Measurements from ENCODE around the gene DMRTC1.
"Not testable (repeated sequence)": the region's sequence is repeated elsewhere in the genome, so short reads cannot be mapped to it uniquely, and the experiment has no call there.

DMRTC1 gene

GRCh38 chrX:72943819-72944169 is at the start of gene DMRTC1:
TSS of gene DMRTC1 (minus strand) at chrX:72943837. CDS start at chrX:72875694, 68,143 bp downstream.
- not testable (repeated sequence) for DNase-seq

- DNase-seq, result not testable (repeated sequence)
These were observed 37.3 kb upstream of the DMRTC1 start for GRCh38 chrX:72980894-72981469.

- DNase-seq, result not testable (repeated sequence)
These were observed 31.2 kb upstream of the DMRTC1 start for GRCh38 chrX:72974885-72975284.

- not testable (repeated sequence) for DNase-seq
These were observed 28.2 kb upstream of the DMRTC1 start for GRCh38 chrX:72971859-72972258.

GRCh38 chrX:72959971-72960370 is 16.3 kb upstream of the DMRTC1 start:
- DNase-seq, result not testable (repeated sequence)

- DNase-seq, result not testable (repeated sequence)
These were observed 410 bp downstream of the DMRTC1 start for GRCh38 chrX:72943035-72943818.

GRCh38 chrX:72942272-72942671 is 1.4 kb downstream of the DMRTC1 start:
- not testable (repeated sequence) for DNase-seq

GRCh38 chrX:72937906-72938305 is 5.7 kb downstream of the DMRTC1 start, which contains the start of gene FAM236A:
TSS of gene FAM236A (plus strand) at chrX:72938206. CDS start at chrX:72938263, 57 bp downstream.
- not testable (repeated sequence) for DNase-seq

- DNase-seq, result not testable (repeated sequence)
These were observed 6.7 kb downstream of the DMRTC1 start for GRCh38 chrX:72936882-72937455.

- not testable (repeated sequence) for DNase-seq
These were observed 7.2 kb downstream of the DMRTC1 start for GRCh38 chrX:72936455-72936854.

- DNase-seq, result not testable (repeated sequence)
These were observed 11.4 kb downstream of the DMRTC1 start for GRCh38 chrX:72932283-72932682.

GRCh38 chrX:72916096-72916495 is 27.5 kb downstream of the DMRTC1 start:
- not testable (repeated sequence) for DNase-seq

GRCh38 chrX:72912315-72912714 is 31.3 kb downstream of the DMRTC1 start, which contains the start of gene FAM236C:
TSS of gene FAM236C (plus strand) at chrX:72912615. CDS start at chrX:72912715, 100 bp downstream.
- DNase-seq, result not testable (repeated sequence)

- not testable (repeated sequence) for DNase-seq
These were observed 53.9 kb downstream of the DMRTC1 start for GRCh38 chrX:72889740-72890139.

GRCh38 chrX:72882898-72883297 is 60.7 kb downstream of the DMRTC1 start:
- not testable (repeated sequence) for DNase-seq

GRCh38 chrX:72837532-72837931 is 106.1 kb downstream of the DMRTC1 start:
- not testable (repeated sequence) for DNase-seq

- not testable (repeated sequence) for DNase-seq
These were observed 112.9 kb downstream of the DMRTC1 start for GRCh38 chrX:72830701-72831100.

All from NCI-H1105 (cell line).